PC-9 (cell line): ENCODE data around the gene FANK1.
"Not testable (repeated sequence)": the region's sequence is repeated elsewhere in the genome, so short reads cannot be mapped to it uniquely, and the experiment has no call there.

Source experiments
- EZH2 ChIP-seq: fragments of 200-600 bp; sonication (generic); IDR thresholded peaks from 2 replicates; pipeline ENCODE4 v1.8.0; 2017; ENCODE audit warnings: antibody characterized with exemption, low read depth
- TF ChIP-seq, protein P1 (sequence below): fragments of 200-600 bp; sonication (generic); conservative IDR thresholded peaks from 2 replicates; pipeline ENCODE4 v1.6.1; 2017; ENCODE audit warnings: mixed run types, antibody characterized with exemption, mild to moderate bottlenecking, moderate library complexity

DNA sequence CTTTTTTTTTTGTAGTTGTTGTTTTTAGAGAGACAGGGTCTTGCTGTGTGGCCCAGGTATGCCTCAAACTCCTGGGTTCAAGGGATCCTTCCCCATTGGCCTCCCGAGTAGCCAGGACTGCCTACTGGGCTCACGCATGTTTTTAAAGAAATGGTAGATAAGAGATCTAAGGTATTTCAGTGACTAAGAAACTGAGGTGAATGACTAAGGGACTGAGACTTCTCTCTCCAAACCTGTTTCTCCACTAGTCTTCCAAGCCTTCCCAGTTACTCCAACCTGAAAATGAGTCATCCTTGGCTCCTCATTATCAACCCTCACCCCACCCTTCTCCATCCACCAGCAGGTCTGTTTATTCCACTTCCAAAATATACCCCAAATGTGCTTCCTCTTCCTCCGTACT lies 4.6 kb downstream of the FANK1 start:
- TF ChIP-seq, protein P1, sequence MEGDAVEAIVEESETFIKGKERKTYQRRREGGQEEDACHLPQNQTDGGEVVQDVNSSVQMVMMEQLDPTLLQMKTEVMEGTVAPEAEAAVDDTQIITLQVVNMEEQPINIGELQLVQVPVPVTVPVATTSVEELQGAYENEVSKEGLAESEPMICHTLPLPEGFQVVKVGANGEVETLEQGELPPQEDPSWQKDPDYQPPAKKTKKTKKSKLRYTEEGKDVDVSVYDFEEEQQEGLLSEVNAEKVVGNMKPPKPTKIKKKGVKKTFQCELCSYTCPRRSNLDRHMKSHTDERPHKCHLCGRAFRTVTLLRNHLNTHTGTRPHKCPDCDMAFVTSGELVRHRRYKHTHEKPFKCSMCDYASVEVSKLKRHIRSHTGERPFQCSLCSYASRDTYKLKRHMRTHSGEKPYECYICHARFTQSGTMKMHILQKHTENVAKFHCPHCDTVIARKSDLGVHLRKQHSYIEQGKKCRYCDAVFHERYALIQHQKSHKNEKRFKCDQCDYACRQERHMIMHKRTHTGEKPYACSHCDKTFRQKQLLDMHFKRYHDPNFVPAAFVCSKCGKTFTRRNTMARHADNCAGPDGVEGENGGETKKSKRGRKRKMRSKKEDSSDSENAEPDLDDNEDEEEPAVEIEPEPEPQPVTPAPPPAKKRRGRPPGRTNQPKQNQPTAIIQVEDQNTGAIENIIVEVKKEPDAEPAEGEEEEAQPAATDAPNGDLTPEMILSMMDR, result not testable (repeated sequence)
- TF ChIP-seq EZH2, result not testable (repeated sequence)
